Pancreas (tissue), 10 donors: ENCODE results near the gene KLF6. TPM values are rescaled to one million over a fixed set of nuclear protein-coding genes. Genes with fewer than 3 reads are reported as not detected.

Source experiments
- ATAC-seq, 4 donors: fragments of 200-7000 bp; cut with Tn5 transposase; one replicate each; pipeline versions ENCODE4 v1.8.0 to v1.9.1; 2020; ENCODE audit warnings: mild to moderate bottlenecking in 4 of 4, moderate library complexity in 4 of 4
- DNase-seq, 6 donors: peaks; one replicate each; pipeline ENCODE4 v3.0.0-alpha.2; 2020
- FAIRE-seq: peaks from 2 replicates; lab custom pipeline; 2012; peaks lifted over from hg19 to GRCh38; lab: Jason Lieb, UNC
- H3K27ac ChIP-seq, 4 donors: fragments of 200-600 bp; sonication (generic); 1 replicate in 3 of 4; 2 replicates in 1 of 4; pipeline versions ENCODE4 v1.5.0 to v1.8.0; 2020
- H3K27me3 ChIP-seq, 4 donors: fragments of 200-600 bp; one replicate each; pipeline ENCODE4 v1.8.0; 2021
- H3K36me3 ChIP-seq, 3 donors: fragments of 200-600 bp; sonication (generic) in 1 of 3; one replicate each; pipeline versions ENCODE4 v1.5.0 to v1.8.0; 2020 to 2021
- H3K4me1 ChIP-seq, 3 donors: fragments of 200-600 bp; one replicate each; pipeline ENCODE4 v1.8.0; 2021
- H3K4me3 ChIP-seq, 4 donors: fragments of 200-600 bp; sonication (generic) in 2 of 4; one replicate each; pipeline versions ENCODE4 v1.5.0 to v1.8.0; 2020 to 2021
- H3K9me3 ChIP-seq, 4 donors: fragments of 200-600 bp; one replicate each; pipeline ENCODE4 v1.8.0; 2021
- WGBS, 2 donors: extraction: QIAGEN DNeasy Blood & Tissue Kit; methylation state at CpG; one replicate each; pipeline ENCODE4 v1.1.7; 2013; 5-methylcytosine and 5-hydroxymethylcytosine counted together
- intact Hi-C, 3 donors: fragments of 100-400 bp; cut with DNase I; formaldehyde crosslinking; loops; one replicate each; pipeline versions ENCODE4 v1.11.1 to v1.14.2; 2022
- polyA plus RNA-seq, 2 donors: library from polyadenylated mRNA; stranded (reverse); fragments of 200-250 nt; gene quantifications; one replicate each; pipeline ENCODE4 v1.2.3, GENCODE V29; 2013
- total RNA-seq, 6 donors: library from RNA; stranded (reverse); fragmentation: NEBNext Ultra II Directional in 4 of 6; extraction: Animal tissue kit (Norgen Biotek cat#: 25700) in 4 of 6; gene quantifications; one replicate each; pipeline versions ENCODE4 v1.2.1 to v1.2.4, GENCODE V29; 2021 to 2023
- TF ChIP-seq, protein P1 (sequence below), 4 donors: fragments of 200-600 bp; sonication (generic) in 3 of 4; IDR thresholded peaks; one replicate each; pipeline versions ENCODE4 v1.5.0 to v1.8.0; 2021; ENCODE audit warnings: antibody characterized with exemption in 4 of 4
- donor health status: healthy with polysubstance abuse.
- donor health status: DM: no; HTN: no; CAD: no; lungs with moderate emphysema.
- donor health status: DM: no; HTN: no; CAD: no.
- donor health status: control.
- donor health status: control.
- donor health status: Bipolar disorder and iron deficiency.
- donor health status: DM: yes; HTN: yes; CAD: no.
- donor health status: DM: no; HTN: no; CAD: no.
- donor health status: DM: no; HTN: no; CAD: no.
- donor health status: DM: yes; HTN: yes; CAD: no.

KLF6 gene
- total and polyA plus RNA-seq, 8 donors: 29.0 to 157 (median 57.9) TPM

DNA sequence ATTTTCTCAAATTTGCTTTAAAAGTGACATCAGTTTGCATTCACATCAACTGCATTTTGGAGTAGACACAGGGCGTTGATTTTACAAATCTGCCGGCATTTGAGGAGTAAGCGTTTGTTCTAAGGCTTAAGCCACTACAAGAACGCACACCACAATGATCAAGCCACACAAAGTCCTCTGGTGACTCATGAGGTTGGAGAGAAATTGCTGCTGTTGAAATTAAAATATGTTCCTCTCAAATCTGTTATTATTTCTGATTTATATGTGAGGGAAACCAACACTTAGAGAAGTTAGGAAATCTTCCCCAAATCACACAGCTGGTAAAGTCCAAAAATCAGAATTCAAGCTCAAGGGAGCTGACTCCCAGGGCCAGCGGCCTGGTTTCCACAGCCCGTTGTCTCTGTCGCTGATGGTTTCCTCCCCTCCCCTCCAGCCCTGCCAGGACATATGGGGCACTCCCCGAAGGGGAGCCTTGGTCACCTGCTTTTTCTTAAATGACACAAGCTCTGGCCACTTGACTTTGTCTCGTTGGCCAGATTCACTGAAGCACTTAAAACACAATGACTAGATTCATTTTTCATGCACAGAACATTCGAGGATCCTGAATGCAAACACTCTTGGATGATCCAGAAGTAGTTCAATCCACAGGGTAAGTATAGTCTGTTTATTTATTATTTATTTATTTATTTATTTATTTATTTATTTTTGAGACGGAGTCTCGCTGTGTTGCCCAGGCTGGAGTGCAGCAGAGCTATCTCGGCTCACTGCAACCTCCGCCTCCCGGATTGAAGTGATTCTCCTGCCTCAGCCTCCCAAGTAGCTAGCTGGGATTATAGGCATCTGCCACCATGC, 29.2 kb upstream of the KLF6 start:
- Histone ChIP-seq H3K27ac (no peak overlapping the region), H3K4me1 (peaks cover 26 to 29% (median 26%) of the 10 kb centered on the region in 3 donors), H3K4me3 (no peak overlapping the region), H3K27me3 (no peaks in the 10 kb centered on the region), H3K9me3 (no peaks in the 10 kb centered on the region), H3K36me3 (no peaks in the 10 kb centered on the region)
- intact Hi-C loops: no loop called here
- WGBS, 2 donors: 92 to 93% methylated on average over 15 of the region's 15 CpGs
- TF ChIP-seq, protein P1, sequence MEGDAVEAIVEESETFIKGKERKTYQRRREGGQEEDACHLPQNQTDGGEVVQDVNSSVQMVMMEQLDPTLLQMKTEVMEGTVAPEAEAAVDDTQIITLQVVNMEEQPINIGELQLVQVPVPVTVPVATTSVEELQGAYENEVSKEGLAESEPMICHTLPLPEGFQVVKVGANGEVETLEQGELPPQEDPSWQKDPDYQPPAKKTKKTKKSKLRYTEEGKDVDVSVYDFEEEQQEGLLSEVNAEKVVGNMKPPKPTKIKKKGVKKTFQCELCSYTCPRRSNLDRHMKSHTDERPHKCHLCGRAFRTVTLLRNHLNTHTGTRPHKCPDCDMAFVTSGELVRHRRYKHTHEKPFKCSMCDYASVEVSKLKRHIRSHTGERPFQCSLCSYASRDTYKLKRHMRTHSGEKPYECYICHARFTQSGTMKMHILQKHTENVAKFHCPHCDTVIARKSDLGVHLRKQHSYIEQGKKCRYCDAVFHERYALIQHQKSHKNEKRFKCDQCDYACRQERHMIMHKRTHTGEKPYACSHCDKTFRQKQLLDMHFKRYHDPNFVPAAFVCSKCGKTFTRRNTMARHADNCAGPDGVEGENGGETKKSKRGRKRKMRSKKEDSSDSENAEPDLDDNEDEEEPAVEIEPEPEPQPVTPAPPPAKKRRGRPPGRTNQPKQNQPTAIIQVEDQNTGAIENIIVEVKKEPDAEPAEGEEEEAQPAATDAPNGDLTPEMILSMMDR (IDR thresholded peaks at IDR 0.05): no peak
- ATAC-seq: no peak
- no peak for DNase-seq
- no peak for FAIRE-seq

DNA sequence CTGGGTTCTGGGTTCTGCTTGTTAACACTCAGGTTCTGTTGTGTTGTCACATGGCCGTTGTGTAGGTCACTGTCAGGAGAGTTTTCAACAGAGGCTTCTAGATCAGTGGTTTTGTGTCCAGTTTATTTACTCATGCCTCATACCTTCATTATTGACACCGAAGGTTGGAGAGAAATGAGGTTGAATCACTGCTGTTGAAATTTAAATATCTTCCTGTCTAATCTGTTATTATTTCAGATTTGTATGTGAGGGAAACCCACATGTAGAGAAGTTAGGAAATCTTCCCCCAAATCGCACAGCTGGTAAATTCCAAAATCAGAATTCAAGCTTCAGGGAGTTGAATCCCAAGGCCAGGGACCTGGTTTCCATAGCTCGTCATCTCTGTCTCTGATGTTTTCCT, 28.3 kb upstream of the KLF6 start:
- Histone ChIP-seq H3K4me1 (peaks cover 29 to 38% (median 33%) of the 10 kb centered on the region in 3 donors), H3K36me3 (no peaks in the 10 kb centered on the region), H3K27ac (no peak overlapping the region), H3K27me3 (no peaks in the 10 kb centered on the region), H3K4me3 (no peak overlapping the region), H3K9me3 (no peaks in the 10 kb centered on the region)
- ATAC-seq (no peak), FAIRE-seq (no peak), DNase-seq (no peak)
- intact Hi-C loops: no loop called here
- TF ChIP-seq, protein P1 (IDR thresholded peaks at IDR 0.05): no peak
- 89 to 94% methylated on average over 4 of the region's 4 CpGs for WGBS, 2 donors

DNA sequence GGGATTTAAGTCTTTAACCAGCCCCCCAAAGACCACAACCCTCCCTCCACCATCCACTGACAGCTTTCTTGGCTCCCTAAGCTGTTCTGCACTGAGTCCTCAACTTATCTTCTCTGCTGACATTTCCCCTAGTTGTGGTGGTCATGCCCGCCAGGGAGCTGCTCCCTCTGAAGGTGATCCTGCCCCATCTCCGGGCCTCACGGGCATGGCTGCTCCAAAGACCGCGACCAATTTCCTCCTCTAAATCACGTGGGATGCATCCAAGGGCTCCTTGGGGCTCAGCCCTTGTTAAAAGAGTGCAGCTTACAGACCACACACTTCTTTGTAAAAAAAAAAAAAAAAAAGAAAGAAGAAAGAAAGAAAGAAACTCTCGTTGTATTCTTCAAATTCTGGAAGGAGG, 27.1 kb upstream of the KLF6 start:
- TF ChIP-seq, protein P1 (IDR thresholded peaks at IDR 0.05): no peak
- intact Hi-C loops: no loop called here
- no peaks in the 10 kb centered on the region for H3K36me3 ChIP-seq
- H3K27ac ChIP-seq: peak overlapping the region; percentile 96 to 97 (median 96)
- H3K27me3 ChIP-seq: no peaks in the 10 kb centered on the region
- H3K9me3 ChIP-seq: no peaks in the 10 kb centered on the region
- 73 to 90% methylated on average over 7 of the region's 7 CpGs for WGBS, 2 donors
- DNase-seq (no peak), FAIRE-seq (no peak), ATAC-seq (no peak)
- H3K4me3 ChIP-seq: no peak overlapping the region
- H3K4me1 ChIP-seq: peaks cover 29 to 46% (median 34%) of the 10 kb centered on the region in 3 donors

DNA sequence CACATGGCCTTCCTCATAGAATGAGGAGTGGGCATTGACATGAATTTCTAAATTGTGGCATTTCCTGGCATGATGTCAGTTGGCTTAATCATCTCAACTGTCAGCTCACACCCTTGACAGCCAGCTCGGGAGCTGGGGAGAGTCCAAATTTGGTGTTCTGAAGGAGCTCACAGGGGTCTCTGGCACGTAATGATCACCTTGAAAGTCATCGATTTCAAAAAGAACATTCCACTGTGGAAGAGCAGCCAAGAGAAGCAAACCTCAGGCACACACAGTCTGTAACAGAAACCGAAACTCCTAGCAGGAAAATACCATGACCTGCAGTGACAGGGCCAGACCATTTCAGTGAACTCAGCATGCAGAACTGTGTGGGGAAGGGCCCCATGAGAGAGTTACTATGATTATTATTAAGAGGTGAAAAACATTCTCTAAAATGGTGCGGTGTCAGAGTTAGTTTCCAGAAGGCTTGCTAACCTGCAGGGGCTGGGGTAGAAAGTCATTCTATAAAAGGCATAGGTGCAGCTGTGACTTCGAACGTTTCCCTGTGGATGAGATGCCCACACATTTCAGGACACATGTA, 26.4 kb upstream of the KLF6 start:
- DNase-seq (peak in 4 of 6 donors; percentile 51 to 62 (median 60)), ATAC-seq (peak; percentile 49 to 79 (median 64)), FAIRE-seq (no peak)
- TF ChIP-seq, protein P1 (IDR thresholded peaks at IDR 0.05): no peak
- 21 to 39% methylated on average over 7 of the region's 7 CpGs for WGBS, 2 donors
- H3K4me3 ChIP-seq: no peak overlapping the region
- H3K4me1 ChIP-seq: peaks cover 32 to 54% (median 42%) of the 10 kb centered on the region in 3 donors
- H3K36me3 ChIP-seq: no peaks in the 10 kb centered on the region
- H3K27ac ChIP-seq: peak overlapping the region; percentile 96 to 97 (median 96)
- intact Hi-C loops: no loop called here
- no peaks in the 10 kb centered on the region for H3K9me3 ChIP-seq
- H3K27me3 ChIP-seq: no peaks in the 10 kb centered on the region
